Measurements from ENCODE around the gene GPC6.

- no peak for TF ChIP-seq CTCF (IDR thresholded peaks at IDR 0.05)
- no peak for TF ChIP-seq POLR2A (IDR thresholded peaks at IDR 0.05)
Observed at GRCh38 chr13:93716623-93717022, 490.0 kb downstream of the GPC6 start.

Measured in uterus (tissue), 2 donors.